PFSK-1 (cell line): ENCODE data around the gene DNM3.

Experiments
- FOXP2 ChIP-seq: optimal IDR thresholded peaks from 2 replicates; pipeline ENCODE3; 2011; ENCODE audit warnings: borderline replicate concordance, control low read depth, inconsistent platforms; ENCODE audit not compliant: insufficient read depth; ENCODE audit errors: extremely low read length, extremely low read depth
- POLR2AphosphoS5 ChIP-seq: IDR thresholded peaks from 2 replicates; pipeline ENCODE4 v1.6.1; 2012; ENCODE audit warnings: low read depth, mild to moderate bottlenecking, control low read depth, low read length, moderate library complexity
- SIN3A ChIP-seq: IDR thresholded peaks from 2 replicates; pipeline ENCODE4 v1.6.1; 2012; ENCODE audit warnings: mild to moderate bottlenecking, low read length, moderate library complexity, borderline replicate concordance; ENCODE audit not compliant: insufficient read depth
- TAF1 ChIP-seq: IDR thresholded peaks from 2 replicates; pipeline ENCODE4 v1.6.1; 2012; ENCODE audit warnings: low read length, control low read depth, borderline replicate concordance; ENCODE audit not compliant: insufficient read depth
- TF ChIP-seq, protein P1 (sequence below), 2 experiments: IDR thresholded peaks; 2 replicates each; pipeline versions ENCODE4 v1.6.1 to v1.8.0; 2011 to 2012; ENCODE audit warnings: low read depth in 2 of 2, low read length in 2 of 2, control low read depth in 1 of 2, inconsistent platforms in 1 of 2, mild to moderate bottlenecking in 1 of 2, moderate library complexity in 1 of 2; ENCODE audit not compliant: insufficient read depth in 1 of 2

Gene DNM3

DNA sequence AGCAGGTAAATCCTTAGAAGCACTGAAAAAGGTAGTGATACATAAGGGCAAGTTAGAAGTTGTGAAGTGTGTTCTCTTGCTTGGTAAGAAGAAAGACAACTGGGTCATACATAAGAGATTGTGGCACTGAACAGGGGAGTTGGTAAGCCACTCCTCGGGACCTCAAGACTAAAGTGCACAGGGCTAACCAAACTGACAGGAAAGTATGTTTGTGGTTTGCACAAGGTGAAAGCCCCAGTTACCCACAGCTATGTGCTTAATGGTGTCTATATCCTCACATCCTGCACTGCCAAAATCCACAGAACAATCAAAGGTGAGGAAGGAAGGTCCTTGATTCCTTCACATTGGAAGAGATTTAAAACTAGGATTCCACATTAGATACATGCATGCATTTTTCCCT is 276.5 kb downstream of the DNM3 start:
- TF ChIP-seq SIN3A (no peak), POLR2AphosphoS5 (no peak)

DNA sequence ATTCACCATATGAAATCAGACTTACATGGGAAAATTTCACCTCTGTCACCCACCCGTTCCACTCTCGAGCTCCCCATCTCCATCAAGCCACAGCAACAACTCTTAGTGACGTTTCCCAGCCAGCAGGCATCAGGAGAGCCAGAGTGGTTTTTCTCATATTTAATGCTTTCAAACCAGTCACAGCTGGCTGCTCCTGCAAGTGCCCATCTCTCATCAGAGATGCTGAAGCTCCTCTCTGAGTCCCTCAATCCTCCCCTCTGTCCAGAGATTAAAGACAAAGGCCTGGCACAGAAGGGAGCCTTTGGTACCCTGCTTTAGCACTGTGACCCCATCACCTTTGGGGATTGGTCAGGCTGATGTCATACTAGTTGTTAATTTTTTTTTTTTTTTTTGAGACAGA is 277.3 kb downstream of the DNM3 start:
- TF ChIP-seq, protein P1, sequence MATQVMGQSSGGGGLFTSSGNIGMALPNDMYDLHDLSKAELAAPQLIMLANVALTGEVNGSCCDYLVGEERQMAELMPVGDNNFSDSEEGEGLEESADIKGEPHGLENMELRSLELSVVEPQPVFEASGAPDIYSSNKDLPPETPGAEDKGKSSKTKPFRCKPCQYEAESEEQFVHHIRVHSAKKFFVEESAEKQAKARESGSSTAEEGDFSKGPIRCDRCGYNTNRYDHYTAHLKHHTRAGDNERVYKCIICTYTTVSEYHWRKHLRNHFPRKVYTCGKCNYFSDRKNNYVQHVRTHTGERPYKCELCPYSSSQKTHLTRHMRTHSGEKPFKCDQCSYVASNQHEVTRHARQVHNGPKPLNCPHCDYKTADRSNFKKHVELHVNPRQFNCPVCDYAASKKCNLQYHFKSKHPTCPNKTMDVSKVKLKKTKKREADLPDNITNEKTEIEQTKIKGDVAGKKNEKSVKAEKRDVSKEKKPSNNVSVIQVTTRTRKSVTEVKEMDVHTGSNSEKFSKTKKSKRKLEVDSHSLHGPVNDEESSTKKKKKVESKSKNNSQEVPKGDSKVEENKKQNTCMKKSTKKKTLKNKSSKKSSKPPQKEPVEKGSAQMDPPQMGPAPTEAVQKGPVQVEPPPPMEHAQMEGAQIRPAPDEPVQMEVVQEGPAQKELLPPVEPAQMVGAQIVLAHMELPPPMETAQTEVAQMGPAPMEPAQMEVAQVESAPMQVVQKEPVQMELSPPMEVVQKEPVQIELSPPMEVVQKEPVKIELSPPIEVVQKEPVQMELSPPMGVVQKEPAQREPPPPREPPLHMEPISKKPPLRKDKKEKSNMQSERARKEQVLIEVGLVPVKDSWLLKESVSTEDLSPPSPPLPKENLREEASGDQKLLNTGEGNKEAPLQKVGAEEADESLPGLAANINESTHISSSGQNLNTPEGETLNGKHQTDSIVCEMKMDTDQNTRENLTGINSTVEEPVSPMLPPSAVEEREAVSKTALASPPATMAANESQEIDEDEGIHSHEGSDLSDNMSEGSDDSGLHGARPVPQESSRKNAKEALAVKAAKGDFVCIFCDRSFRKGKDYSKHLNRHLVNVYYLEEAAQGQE (IDR thresholded peaks at IDR 0.05; ENCODE audit: insufficient read depth in 1 of 2, low read depth in 2 of 2, low read length in 2 of 2) = no peak
- TF ChIP-seq POLR2AphosphoS5 (no peak), FOXP2 (no peak), TAF1 (no peak), SIN3A (no peak)

DNA sequence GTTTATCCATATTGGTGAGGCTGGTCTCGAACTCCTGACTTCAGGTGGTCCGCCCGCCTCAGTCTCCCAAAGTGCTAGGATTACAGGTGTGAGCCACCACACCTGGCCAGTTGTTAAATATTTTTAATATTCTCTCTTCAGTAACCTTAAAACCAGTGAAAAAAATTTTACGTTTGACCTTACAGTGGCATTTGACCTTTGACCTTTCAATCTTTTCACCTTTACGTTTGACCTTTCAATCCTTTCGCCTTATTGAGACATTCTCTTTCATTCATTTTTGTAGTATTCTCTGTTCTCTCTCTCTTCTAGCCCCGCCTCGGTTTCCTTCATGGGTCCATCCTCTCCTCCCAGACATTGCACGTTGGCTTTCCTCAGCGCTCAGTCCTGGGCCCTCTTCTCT is 277.9 kb downstream of the DNM3 start:
- TF ChIP-seq SIN3A (no peak), TAF1 (no peak), FOXP2 (no peak), POLR2AphosphoS5 (no peak)
- TF ChIP-seq, protein P1 (IDR thresholded peaks at IDR 0.05; ENCODE audit: insufficient read depth in 1 of 2, low read depth in 2 of 2, low read length in 2 of 2) = no peak

DNA sequence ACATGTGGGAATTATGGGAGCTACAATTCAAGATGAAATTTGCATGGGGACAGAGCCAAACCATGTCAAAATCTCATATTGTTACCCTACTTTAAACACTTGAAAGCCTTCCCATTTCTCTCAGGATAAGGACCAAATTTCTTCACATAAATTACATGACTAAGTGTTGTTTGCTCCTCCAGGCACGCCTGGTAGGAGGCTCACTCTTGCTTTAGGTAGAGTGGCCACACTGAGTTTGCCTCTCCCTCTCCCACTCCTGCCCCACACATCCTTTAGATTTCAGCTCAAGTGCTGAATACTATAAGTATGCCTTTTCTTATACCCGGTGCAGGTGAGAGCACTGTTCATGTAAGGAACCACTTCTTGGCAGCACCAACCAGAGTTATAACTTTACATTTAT is 279.1 kb downstream of the DNM3 start:
- TF ChIP-seq, protein P1 (IDR thresholded peaks at IDR 0.05; ENCODE audit: insufficient read depth in 1 of 2, low read depth in 2 of 2, low read length in 2 of 2) = no peak
- TF ChIP-seq FOXP2 (no peak), POLR2AphosphoS5 (no peak), SIN3A (no peak), TAF1 (no peak)

- TF ChIP-seq POLR2AphosphoS5 = no peak
- TF ChIP-seq FOXP2 = no peak
- TF ChIP-seq SIN3A = no peak
- TF ChIP-seq, protein P1 (IDR thresholded peaks at IDR 0.05; ENCODE audit: insufficient read depth in 1 of 2, low read depth in 2 of 2, low read length in 2 of 2) = no peak
- no peak for TF ChIP-seq TAF1
Measured at GRCh38 chr1:172121081-172121717, 279.9 kb downstream of the DNM3 start.
